Measurements from ENCODE around the gene NCOR2.

NCOR2 gene

DNA sequence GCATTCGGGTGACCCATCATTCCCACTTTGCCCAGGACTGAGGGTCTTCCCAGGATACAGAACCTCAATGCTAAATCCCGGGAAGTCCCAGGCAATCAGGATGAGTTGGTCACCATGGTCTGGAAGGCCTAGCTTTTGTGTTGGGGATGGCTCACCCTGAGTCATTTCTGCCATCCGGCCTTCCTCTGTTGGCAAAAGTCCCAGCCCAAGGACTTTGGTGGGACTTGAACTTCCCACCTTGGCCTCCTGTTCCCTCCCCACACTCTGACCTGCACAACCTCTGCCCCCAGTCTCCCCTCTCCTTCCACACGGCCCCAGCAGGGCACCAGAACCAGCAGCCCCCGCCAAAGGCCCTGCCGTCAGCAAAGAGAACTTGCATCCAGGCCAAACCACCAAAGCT is 24.6 kb upstream of the NCOR2 start:
- ATAC-seq = peak; percentile 48; the same call in 2 of the 3 replicates
- TF ChIP-seq GLIS3 (CRISPR knock-in tag; IDR thresholded peaks at IDR 0.05) (no peak), TOX (CRISPR knock-in tag; IDR thresholded peaks at IDR 0.05; ENCODE audit: borderline replicate concordance) (no peak), ZC3H10 (CRISPR knock-in tag; IDR thresholded peaks at IDR 0.05) (no peak)

GRCh38 chr12:124590447-124590846 is 23.0 kb upstream of the NCOR2 start:
- TF ChIP-seq SNAI2 (CRISPR knock-in tag; IDR thresholded peaks at IDR 0.05) = no peak
- no peak for TF ChIP-seq ZFP3 (CRISPR knock-in tag; IDR thresholded peaks at IDR 0.05)
- no peak for TF ChIP-seq TOX (CRISPR knock-in tag; IDR thresholded peaks at IDR 0.05; ENCODE audit: borderline replicate concordance)
- TF ChIP-seq TCF4 (CRISPR knock-in tag; IDR thresholded peaks at IDR 0.05; ENCODE audit: borderline replicate concordance) = no peak
- TF ChIP-seq BACH2 (CRISPR knock-in tag; IDR thresholded peaks at IDR 0.05; ENCODE audit: borderline replicate concordance) = no peak
- TF ChIP-seq RARB (CRISPR knock-in tag; IDR thresholded peaks at IDR 0.05) = no peak
- TF ChIP-seq, protein P1, sequence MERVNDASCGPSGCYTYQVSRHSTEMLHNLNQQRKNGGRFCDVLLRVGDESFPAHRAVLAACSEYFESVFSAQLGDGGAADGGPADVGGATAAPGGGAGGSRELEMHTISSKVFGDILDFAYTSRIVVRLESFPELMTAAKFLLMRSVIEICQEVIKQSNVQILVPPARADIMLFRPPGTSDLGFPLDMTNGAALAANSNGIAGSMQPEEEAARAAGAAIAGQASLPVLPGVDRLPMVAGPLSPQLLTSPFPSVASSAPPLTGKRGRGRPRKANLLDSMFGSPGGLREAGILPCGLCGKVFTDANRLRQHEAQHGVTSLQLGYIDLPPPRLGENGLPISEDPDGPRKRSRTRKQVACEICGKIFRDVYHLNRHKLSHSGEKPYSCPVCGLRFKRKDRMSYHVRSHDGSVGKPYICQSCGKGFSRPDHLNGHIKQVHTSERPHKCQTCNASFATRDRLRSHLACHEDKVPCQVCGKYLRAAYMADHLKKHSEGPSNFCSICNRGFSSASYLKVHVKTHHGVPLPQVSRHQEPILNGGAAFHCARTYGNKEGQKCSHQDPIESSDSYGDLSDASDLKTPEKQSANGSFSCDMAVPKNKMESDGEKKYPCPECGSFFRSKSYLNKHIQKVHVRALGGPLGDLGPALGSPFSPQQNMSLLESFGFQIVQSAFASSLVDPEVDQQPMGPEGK (CRISPR knock-in tag; IDR thresholded peaks at IDR 0.05; ENCODE audit: borderline replicate concordance) = no peak
- TF ChIP-seq OSR1 (CRISPR knock-in tag; IDR thresholded peaks at IDR 0.05) = no peak
- no peak for TF ChIP-seq POU6F1 (CRISPR knock-in tag; IDR thresholded peaks at IDR 0.05; ENCODE audit: borderline replicate concordance, low read depth)
- TF ChIP-seq ARNTL (CRISPR knock-in tag; IDR thresholded peaks at IDR 0.05; ENCODE audit: borderline replicate concordance, low read depth) = no peak
- TF ChIP-seq CSDC2 (CRISPR knock-in tag; IDR thresholded peaks at IDR 0.05) = no peak
- no peak for TF ChIP-seq GLIS3 (CRISPR knock-in tag; IDR thresholded peaks at IDR 0.05)
- no peak for TF ChIP-seq ZFP30 (CRISPR knock-in tag; IDR thresholded peaks at IDR 0.05)
- TF ChIP-seq ZNF565 (CRISPR knock-in tag; conservative IDR thresholded peaks at IDR 0.05; ENCODE audit: low read depth) = no peak
- no peak for TF ChIP-seq PPARA (CRISPR knock-in tag; IDR thresholded peaks at IDR 0.05; ENCODE audit: borderline replicate concordance)
- TF ChIP-seq CREB5 (CRISPR knock-in tag; IDR thresholded peaks at IDR 0.05; ENCODE audit: low read depth) = no peak
- ATAC-seq = no peak

DNA sequence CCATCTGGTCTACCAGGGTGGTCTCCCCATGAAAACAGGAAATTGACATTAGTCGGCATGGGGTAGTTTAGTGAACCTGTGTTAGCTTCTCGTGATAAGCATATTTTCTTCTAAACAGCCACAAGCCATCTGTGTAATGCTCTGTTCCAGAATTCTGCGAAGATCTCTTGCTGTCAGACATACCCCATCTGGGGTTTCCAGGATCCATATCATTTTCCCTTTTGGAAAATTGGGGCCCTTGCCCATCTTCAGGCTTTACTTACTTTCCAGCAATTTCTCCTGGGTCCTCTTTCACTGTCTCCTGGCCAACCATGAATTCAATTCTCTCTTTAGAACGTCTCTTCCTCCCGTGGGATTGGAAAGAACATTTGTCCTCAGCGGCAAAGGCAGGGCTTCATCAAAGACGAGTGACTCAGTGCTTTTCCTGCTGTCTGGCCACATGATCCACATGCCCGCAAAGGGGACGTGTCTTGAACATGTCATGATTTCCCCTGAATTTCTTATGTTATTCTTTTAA is 21.4 kb upstream of the NCOR2 start:
- TF ChIP-seq TOX (CRISPR knock-in tag; IDR thresholded peaks at IDR 0.05; ENCODE audit: borderline replicate concordance) = no peak
- TF ChIP-seq SNAI2 (CRISPR knock-in tag; IDR thresholded peaks at IDR 0.05) = no peak
- TF ChIP-seq POU6F1 (CRISPR knock-in tag; IDR thresholded peaks at IDR 0.05; ENCODE audit: borderline replicate concordance, low read depth) = no peak
- TF ChIP-seq CREB5 (CRISPR knock-in tag; IDR thresholded peaks at IDR 0.05; ENCODE audit: low read depth) = no peak
- TF ChIP-seq ZNF70 (CRISPR knock-in tag; IDR thresholded peaks at IDR 0.05) = no peak
- peak; percentile 19; the same call in 1 of the 2 replicates for TF ChIP-seq OSR1 (CRISPR knock-in tag; IDR thresholded peaks at IDR 0.05)
- peak; percentile 83 for ATAC-seq

DNA sequence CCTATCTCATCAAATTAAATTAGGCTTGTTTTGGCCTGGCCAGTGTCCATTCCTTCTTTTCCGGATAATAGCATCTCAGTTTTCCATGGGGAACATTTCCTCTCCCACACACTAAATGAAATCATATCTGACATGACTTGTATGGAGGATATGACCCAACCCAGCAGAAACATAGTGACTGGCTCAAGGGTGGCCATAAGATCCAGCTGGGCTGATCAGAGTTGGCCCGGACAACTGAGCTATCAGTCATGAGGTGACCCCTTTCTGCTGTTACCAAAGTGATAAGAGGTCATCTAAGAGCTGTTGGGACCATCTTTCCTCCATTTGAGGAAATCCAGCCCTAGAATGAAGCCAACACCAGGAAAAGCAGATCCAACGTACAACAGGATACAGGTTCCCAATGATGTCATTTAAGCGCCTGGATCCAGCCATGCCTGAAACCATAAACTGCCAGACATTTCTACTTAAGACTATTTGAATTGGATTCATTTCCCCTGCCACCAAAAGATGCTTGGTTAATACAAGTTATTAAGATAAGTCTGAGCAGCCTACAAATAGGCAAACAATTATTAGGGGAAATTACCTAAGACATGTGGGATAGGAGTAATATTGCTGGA is 20.7 kb upstream of the NCOR2 start:
- TF ChIP-seq ZFP3 (CRISPR knock-in tag; IDR thresholded peaks at IDR 0.05) = no peak
- TF ChIP-seq, protein P1 (CRISPR knock-in tag; IDR thresholded peaks at IDR 0.05; ENCODE audit: borderline replicate concordance) = no peak
- ATAC-seq = no peak
